K562 (cell line): ENCODE measurements around the gene SH3PXD2B. TPM values are rescaled to one million over a fixed set of nuclear protein-coding genes. Genes with fewer than 3 reads are reported as not detected.

Source experiments
- ATAC-seq: fragments of 200-7000 bp; cut with Tn5 transposase; 3 replicates; pipeline ENCODE4 v1.9.1; 2020; ENCODE audit warnings: moderate library complexity
- BruUV-seq: library from RNA; stranded (reverse); fragments of 400-500 nt; replicated peaks from 2 replicates; lab custom pipeline; 2021; lab: Mats Ljungman, UMichigan
- CTCF ChIA-PET: fragments of 300-600 bp; formaldehyde crosslinking; extraction: SDS; loops from one replicate; lab custom pipeline; 2021; ENCODE audit warnings: low intra/inter-chr PET ratio; lab: Yijun Ruan, JAX
- POLR2A ChIA-PET: fragments of 300-600, 350-650 bp; sonication (Branson Sonifier 250); formaldehyde crosslinking; extraction: SDS; loops from one replicate; lab custom pipeline; 2021; ENCODE audit warnings: antibody characterized with exemption, inconsistent platforms; lab: Yijun Ruan, JAX
- DNase-seq, 4 experiments: peaks; one replicate each; pipeline versions ENCODE4 v3.0.0 to v3.0.0-alpha.2; 2011 to 2018; ENCODE audit warnings: low spot score in 3 of 4, mixed read lengths in 3 of 4; ENCODE audit errors: extremely low read depth in 1 of 4
- FAIRE-seq: peaks from 2 replicates; lab custom pipeline; 2011; peaks lifted over from hg19 to GRCh38; lab: Jason Lieb, UNC
- H2AFZ ChIP-seq: 2 replicates; pipeline ENCODE4 v1.6.0; 2011; ENCODE audit warnings: low read depth, low read length, control low read depth, inconsistent platforms
- H3K27ac ChIP-seq: fragments of 200-600 bp; 3 replicates; pipeline ENCODE4 v1.8.0; 2011; ENCODE audit warnings: low read depth, mild to moderate bottlenecking, control low read depth, inconsistent platforms, low read length, moderate library complexity, mixed read lengths; ENCODE audit errors: extremely low read depth
- H3K27me3 ChIP-seq, 2 experiments: fragments of 300-600 bp in 1 of 2; 2 replicates in 1 of 2; 3 replicates in 1 of 2; pipeline versions ENCODE4 v1.6.0 to v1.8.0; 2011; ENCODE audit warnings: inconsistent platforms in 2 of 2, low read length in 2 of 2, mild to moderate bottlenecking in 1 of 2, mixed read lengths in 1 of 2, moderate library complexity in 1 of 2; ENCODE audit not compliant: control insufficient read depth in 2 of 2, insufficient read depth in 2 of 2
- H3K36me3 ChIP-seq: fragments of 300-600 bp; 3 replicates; pipeline ENCODE4 v1.8.0; 2011; ENCODE audit warnings: mild to moderate bottlenecking, low read length, inconsistent platforms; ENCODE audit not compliant: control insufficient read depth, insufficient read depth
- H3K4me1 ChIP-seq, 2 experiments: fragments of 200-600 bp in 1 of 2; replicated peaks in 1 of 2; 2 replicates in 1 of 2; 3 replicates in 1 of 2; pipeline versions ENCODE4 v1.5.1 to v1.8.0; 2011; ENCODE audit warnings: inconsistent platforms in 2 of 2, low read length in 2 of 2, mild to moderate bottlenecking in 1 of 2, mixed read lengths in 1 of 2, moderate library complexity in 1 of 2; ENCODE audit not compliant: control insufficient read depth in 2 of 2, insufficient read depth in 2 of 2
- H3K4me2 ChIP-seq: 2 replicates; pipeline ENCODE4 v1.6.1; 2011; ENCODE audit warnings: low read length, control low read depth, inconsistent platforms, mixed read lengths; ENCODE audit not compliant: insufficient read depth
- H3K4me3 ChIP-seq: fragments of 200-600 bp; sonication (generic), shearing (Covaris generic); 2 replicates; pipeline ENCODE4 v1.5.1; 2016; ENCODE audit warnings: control low read depth, inconsistent platforms
- H3K79me2 ChIP-seq: fragments of 200-600 bp; 3 replicates; pipeline ENCODE4 v1.8.0; 2011; ENCODE audit warnings: low read length, inconsistent platforms; ENCODE audit not compliant: control insufficient read depth, insufficient read depth
- H3K9ac ChIP-seq, 2 experiments: 2 replicates each; pipeline versions ENCODE4 v1.6.0 to v1.6.1; 2011; ENCODE audit warnings: low read depth in 2 of 2, low read length in 2 of 2, control low read depth in 1 of 2, inconsistent platforms in 1 of 2, mild to moderate bottlenecking in 1 of 2, mixed read lengths in 1 of 2; ENCODE audit not compliant: insufficient read depth in 1 of 2
- H3K9me1 ChIP-seq: one replicate; pipeline ENCODE4 v1.6.0; 2011; ENCODE audit warnings: inconsistent platforms, mild to moderate bottlenecking, low read length, moderate library complexity; ENCODE audit not compliant: control insufficient read depth, insufficient read depth
- H3K9me3 ChIP-seq: replicated peaks from 2 replicates; pipeline ENCODE4 v1.5.1; 2011; ENCODE audit warnings: low read depth, low read length, inconsistent platforms; ENCODE audit not compliant: control insufficient read depth, insufficient read depth
- H4K20me1 ChIP-seq: replicated peaks from 2 replicates; pipeline ENCODE4 v1.6.1; 2011; ENCODE audit warnings: low read length, inconsistent platforms, mixed read lengths; ENCODE audit not compliant: control insufficient read depth, insufficient read depth
- HIVEP1 ChIP-seq: fragments of 250-450 bp; sonication (Bioruptor Pico); IDR thresholded peaks from 2 replicates; pipeline ENCODE4 v1.4.0; 2020; ENCODE audit warnings: mild to moderate bottlenecking
- IFI16 ChIP-seq: fragments of 250-450 bp; sonication (Bioruptor Pico); IDR thresholded peaks from 2 replicates; pipeline ENCODE4 v2.1.2; 2022; ENCODE audit warnings: mild to moderate bottlenecking, inconsistent platforms
- LARP7 ChIP-seq: fragments of 450-650 bp; IDR thresholded peaks from 2 replicates; pipeline ENCODE4 v1.6.1; 2016
- MAFK ChIP-seq: IDR thresholded peaks from 2 replicates; pipeline ENCODE4 v1.6.1; 2011; ENCODE audit warnings: low read length, improper control_type of control experiment
- NR2C1 ChIP-seq, 2 experiments: fragments of 450-650 bp; IDR thresholded peaks; 2 replicates each; pipeline ENCODE4 v1.6.1; 2017; ENCODE audit warnings: mild to moderate bottlenecking in 2 of 2, antibody characterized with exemption in 1 of 2, inconsistent platforms in 1 of 2, missing compliant biosample characterization in 1 of 2, missing genetic modification characterization in 1 of 2
- NR2C2 ChIP-seq, 2 experiments: fragments of 200-800 bp in 1 of 2; sonication (Bioruptor generic) in 1 of 2; sonication (generic) in 1 of 2; formaldehyde crosslinking in 1 of 2; IDR thresholded peaks; 2 replicates each; pipeline versions ENCODE4 v1.6.1 to v1.8.0; 2016 to 2022; ENCODE audit warnings: mild to moderate bottlenecking in 1 of 2, missing compliant biosample characterization in 1 of 2, missing genetic modification characterization in 1 of 2, missing genetic modification reagents in 1 of 2
- POLR2A ChIP-seq: fragments of 450-650 bp; conservative IDR thresholded peaks from 2 replicates; pipeline ENCODE4 v1.6.1; 2016
- SRSF9 ChIP-seq: fragments of 200-400 bp; formaldehyde crosslinking; IDR thresholded peaks from 2 replicates; pipeline ENCODE4 v1.6.1; 2017; ENCODE audit warnings: low read depth, low read length, borderline replicate concordance
- ZC3H8 ChIP-seq: fragments of 450-650 bp; IDR thresholded peaks from 2 replicates; pipeline ENCODE4 v1.6.1; 2017
- ZNF24 ChIP-seq: fragments of 450-650 bp; IDR thresholded peaks from 2 replicates; pipeline ENCODE4 v1.6.1; 2016
- ZNF277 ChIP-seq: fragments of 250-450 bp; sonication (Bioruptor Pico); IDR thresholded peaks from 2 replicates; pipeline ENCODE4 v1.8.0; 2022; ENCODE audit warnings: inconsistent platforms, mild to moderate bottlenecking, moderate library complexity, borderline replicate concordance
- ZNF316 ChIP-seq: fragments of 450-650 bp; IDR thresholded peaks from 2 replicates; pipeline ENCODE4 v1.6.1; 2016
- ZNF76 ChIP-seq: fragments of 250-450 bp; sonication (Bioruptor Pico); IDR thresholded peaks from 2 replicates; pipeline ENCODE4 v1.4.0; 2020; ENCODE audit warnings: mild to moderate bottlenecking, moderate library complexity, borderline replicate concordance
- ZNF785 ChIP-seq: fragments of 250-450 bp; sonication (Bioruptor Pico); IDR thresholded peaks from 2 replicates; pipeline ENCODE4 v1.4.0; 2020; ENCODE audit warnings: mild to moderate bottlenecking
- WGBS: fragments of 100-300 bp; shearing (Covaris generic); methylation state at CpG from one replicate; pipeline ENCODE4 v1.1.6; 2016; ENCODE audit warnings: low coverage, mixed read lengths; ENCODE audit not compliant: insufficient coverage; ENCODE audit errors: missing lambda C conversion rate; 5-methylcytosine and 5-hydroxymethylcytosine counted together
- in situ Hi-C: fragments of 300-500 bp; cut with MboI; formaldehyde crosslinking; loops from 4 replicates; pipeline ENCODE4 v1.15.0; 2018; ENCODE audit warnings: inconsistent platforms, mixed read lengths
- intact Hi-C: fragments of 100-400 bp; cut with micrococcal nuclease; formaldehyde crosslinking; loops from 2 replicates; pipeline ENCODE4 v1.14.2; 2022
- polyA plus RNA-seq, 8 experiments: library from polyadenylated mRNA; depleted of rRNA in 4 of 8; stranded (reverse) in 5 of 8; unstranded in 3 of 8; fragments of >200 nt; fragmentation: Nextera tagmentation in 2 of 8; fragmentation: Illumina TruSeq in 1 of 8; extraction: Ambion mirVana in 2 of 8; extraction: Trizol in 1 of 8; gene quantifications; 2 replicates each; pipeline versions ENCODE4 v1.2.1 to v1.2.3, GENCODE V29; 2011 to 2014; ENCODE audit warnings: inconsistent platforms in 1 of 8, missing spikeins in 1 of 8
- total RNA-seq, 7 experiments: library from RNA; depleted of rRNA in 6 of 7; stranded (reverse); fragments of >200 nt in 6 of 7; fragmentation: Illumina TruSeq in 2 of 7; extraction: Trizol in 2 of 7; gene quantifications; 2 replicates each; pipeline versions ENCODE4 v1.2.1 to v1.2.3, GENCODE V29; 2011 to 2021; ENCODE audit warnings: low replicate concordance in 1 of 7
- TF ChIP-seq, protein P1 (sequence below): sonication (generic); formaldehyde crosslinking; IDR thresholded peaks from 2 replicates; pipeline ENCODE4 v1.9.0; 2022; ENCODE audit warnings: mild to moderate bottlenecking, missing genetic modification reagents
- TF ChIP-seq, protein P2 (sequence below): sonication (generic); IDR thresholded peaks from 2 replicates; pipeline ENCODE4 v1.6.1; 2016

Gene SH3PXD2B
- total and polyA plus RNA-seq, 9 of the 15 experiments (the other 6 are each of a cell fraction or from before 2014, with no cell fraction given), result 0.04 to 0.66 (median 0.19) TPM

DNA sequence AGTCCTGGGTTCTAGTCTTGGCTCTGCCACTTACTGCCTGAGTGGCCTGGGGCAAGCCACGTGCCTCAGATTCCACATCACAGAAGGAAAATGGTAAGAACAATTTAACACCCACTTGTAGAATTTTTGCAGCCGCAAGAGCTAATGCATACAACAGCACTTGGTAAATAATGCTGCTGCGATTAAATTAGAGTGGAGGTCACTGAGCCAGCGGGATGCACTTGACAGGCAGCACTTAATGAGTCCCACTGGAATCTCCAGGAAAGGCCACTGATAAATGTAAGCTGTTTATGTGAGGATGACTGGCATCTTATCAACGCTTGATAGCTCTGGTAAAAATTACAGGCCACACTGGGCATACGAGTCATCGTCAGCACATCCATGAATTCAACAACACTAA, 111.4 kb downstream of the SH3PXD2B start:
- Histone ChIP-seq H3K9ac (no peak overlapping the region), H3K4me3 (no peak overlapping the region), H3K4me2 (no peak overlapping the region), H3K9me3 (no peaks in the 10 kb centered on the region), H2AFZ (no peak overlapping the region), H3K36me3 (no peaks in the 10 kb centered on the region), H3K9me1 (no peaks in the 10 kb centered on the region), H3K4me1 (no peaks in the 10 kb centered on the region), H4K20me1 (no peaks in the 10 kb centered on the region), H3K27ac (no peak overlapping the region), H3K79me2 (no peaks in the 10 kb centered on the region), H3K27me3 (peaks cover 24 to 70% of the 10 kb centered on the region in 2 experiments; a peak in 4 of 5 replicates)
- WGBS, result 2% methylated on average over 7 of the region's 7 CpGs
- BruUV-seq, result no TSS peak
- FAIRE-seq (no peak), DNase-seq (no peak), ATAC-seq (no peak)
- intact Hi-C loops (no loop called here), in situ Hi-C loops (no loop called here)
- TF ChIP-seq ZC3H8, result no peak
- no peak for TF ChIP-seq MAFK
- TF ChIP-seq LARP7, result no peak
- TF ChIP-seq NR2C2 (CRISPR knock-in tag; IDR thresholded peaks at IDR 0.05), result no peak
- no peak for TF ChIP-seq NR2C2 (tag; IDR thresholded peaks at IDR 0.05)
- no peak for TF ChIP-seq ZNF277 (CRISPR knock-in tag)
- TF ChIP-seq HIVEP1, result no peak
- no peak for TF ChIP-seq ZNF76
- no peak for TF ChIP-seq NR2C1 (IDR thresholded peaks at IDR 0.05)
- no peak for TF ChIP-seq NR2C1 (tag; IDR thresholded peaks at IDR 0.05)
- TF ChIP-seq ZNF24, result no peak
- TF ChIP-seq, protein P1, sequence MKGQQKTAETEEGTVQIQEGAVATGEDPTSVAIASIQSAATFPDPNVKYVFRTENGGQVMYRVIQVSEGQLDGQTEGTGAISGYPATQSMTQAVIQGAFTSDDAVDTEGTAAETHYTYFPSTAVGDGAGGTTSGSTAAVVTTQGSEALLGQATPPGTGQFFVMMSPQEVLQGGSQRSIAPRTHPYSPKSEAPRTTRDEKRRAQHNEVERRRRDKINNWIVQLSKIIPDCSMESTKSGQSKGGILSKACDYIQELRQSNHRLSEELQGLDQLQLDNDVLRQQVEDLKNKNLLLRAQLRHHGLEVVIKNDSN (CRISPR knock-in tag), result no peak
- TF ChIP-seq IFI16 (CRISPR knock-in tag), result no peak
- TF ChIP-seq ZNF785 (CRISPR knock-in tag), result no peak
- TF ChIP-seq, protein P2, sequence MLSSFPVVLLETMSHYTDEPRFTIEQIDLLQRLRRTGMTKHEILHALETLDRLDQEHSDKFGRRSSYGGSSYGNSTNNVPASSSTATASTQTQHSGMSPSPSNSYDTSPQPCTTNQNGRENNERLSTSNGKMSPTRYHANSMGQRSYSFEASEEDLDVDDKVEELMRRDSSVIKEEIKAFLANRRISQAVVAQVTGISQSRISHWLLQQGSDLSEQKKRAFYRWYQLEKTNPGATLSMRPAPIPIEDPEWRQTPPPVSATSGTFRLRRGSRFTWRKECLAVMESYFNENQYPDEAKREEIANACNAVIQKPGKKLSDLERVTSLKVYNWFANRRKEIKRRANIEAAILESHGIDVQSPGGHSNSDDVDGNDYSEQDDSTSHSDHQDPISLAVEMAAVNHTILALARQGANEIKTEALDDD, result no peak
- TF ChIP-seq SRSF9, result no peak
- TF ChIP-seq ZNF316, result no peak
- no peak for TF ChIP-seq POLR2A
- POLR2A ChIA-PET, result no interaction called here
- CTCF ChIA-PET, result no interaction called here
